IPS-18a (cell line): ENCODE measurements around the gene LANCL1.

Experiments
- H3K27ac ChIP-seq: one replicate; pipeline ENCODE4 v1.5.1; 2013; ENCODE audit warnings: low read length
- H3K27me3 ChIP-seq: one replicate; pipeline ENCODE4 v1.6.1; 2013; ENCODE audit warnings: mild to moderate bottlenecking, low read length; ENCODE audit not compliant: control insufficient read depth, insufficient read depth
- H3K36me3 ChIP-seq: one replicate; pipeline ENCODE4 v1.6.1; 2013; ENCODE audit warnings: low read depth, low read length; ENCODE audit not compliant: control insufficient read depth
- H3K4me1 ChIP-seq: one replicate; pipeline ENCODE4 v1.6.1; 2013; ENCODE audit warnings: low read depth, low read length; ENCODE audit not compliant: control insufficient read depth
- H3K4me3 ChIP-seq: one replicate; pipeline ENCODE4 v1.5.1; 2013; ENCODE audit warnings: low read length
- H3K9ac ChIP-seq: one replicate; pipeline ENCODE4 v1.6.1; 2013; ENCODE audit warnings: mild to moderate bottlenecking, low read length, moderate library complexity
- H3K9me3 ChIP-seq: one replicate; pipeline ENCODE4 v1.6.1; 2013; ENCODE audit warnings: low read depth, low read length; ENCODE audit not compliant: control insufficient read depth

The LANCL1 gene

GRCh38 chr2:210388148-210388547 lies 88.4 kb downstream of the LANCL1 start:
- Histone ChIP-seq H3K4me3 (no peak overlapping the region), H3K9me3 (no peaks in the 10 kb centered on the region), H3K4me1 (no peaks in the 10 kb centered on the region), H3K27ac (no peak overlapping the region), H3K36me3 (no peaks in the 10 kb centered on the region), H3K27me3 (no peaks in the 10 kb centered on the region), H3K9ac (no peak overlapping the region)

GRCh38 chr2:210387074-210387473 lies 89.5 kb downstream of the LANCL1 start:
- Histone ChIP-seq H3K27ac (no peak overlapping the region), H3K27me3 (no peaks in the 10 kb centered on the region), H3K9ac (no peak overlapping the region), H3K4me1 (no peaks in the 10 kb centered on the region), H3K36me3 (no peaks in the 10 kb centered on the region), H3K4me3 (no peak overlapping the region), H3K9me3 (no peaks in the 10 kb centered on the region)
